ENCODE results near the gene ANKDD1A.

- no peak for TF ChIP-seq POLR2A (IDR thresholded peaks at IDR 0.05)
- TF ChIP-seq, protein P1, sequence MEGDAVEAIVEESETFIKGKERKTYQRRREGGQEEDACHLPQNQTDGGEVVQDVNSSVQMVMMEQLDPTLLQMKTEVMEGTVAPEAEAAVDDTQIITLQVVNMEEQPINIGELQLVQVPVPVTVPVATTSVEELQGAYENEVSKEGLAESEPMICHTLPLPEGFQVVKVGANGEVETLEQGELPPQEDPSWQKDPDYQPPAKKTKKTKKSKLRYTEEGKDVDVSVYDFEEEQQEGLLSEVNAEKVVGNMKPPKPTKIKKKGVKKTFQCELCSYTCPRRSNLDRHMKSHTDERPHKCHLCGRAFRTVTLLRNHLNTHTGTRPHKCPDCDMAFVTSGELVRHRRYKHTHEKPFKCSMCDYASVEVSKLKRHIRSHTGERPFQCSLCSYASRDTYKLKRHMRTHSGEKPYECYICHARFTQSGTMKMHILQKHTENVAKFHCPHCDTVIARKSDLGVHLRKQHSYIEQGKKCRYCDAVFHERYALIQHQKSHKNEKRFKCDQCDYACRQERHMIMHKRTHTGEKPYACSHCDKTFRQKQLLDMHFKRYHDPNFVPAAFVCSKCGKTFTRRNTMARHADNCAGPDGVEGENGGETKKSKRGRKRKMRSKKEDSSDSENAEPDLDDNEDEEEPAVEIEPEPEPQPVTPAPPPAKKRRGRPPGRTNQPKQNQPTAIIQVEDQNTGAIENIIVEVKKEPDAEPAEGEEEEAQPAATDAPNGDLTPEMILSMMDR (IDR thresholded peaks at IDR 0.05), result no peak
Measured at GRCh38 chr15:64917211-64917610, 5.5 kb downstream of the ANKDD1A start.
